Measurements from ENCODE around the gene HNRNPU.

The HNRNPU gene

DNA sequence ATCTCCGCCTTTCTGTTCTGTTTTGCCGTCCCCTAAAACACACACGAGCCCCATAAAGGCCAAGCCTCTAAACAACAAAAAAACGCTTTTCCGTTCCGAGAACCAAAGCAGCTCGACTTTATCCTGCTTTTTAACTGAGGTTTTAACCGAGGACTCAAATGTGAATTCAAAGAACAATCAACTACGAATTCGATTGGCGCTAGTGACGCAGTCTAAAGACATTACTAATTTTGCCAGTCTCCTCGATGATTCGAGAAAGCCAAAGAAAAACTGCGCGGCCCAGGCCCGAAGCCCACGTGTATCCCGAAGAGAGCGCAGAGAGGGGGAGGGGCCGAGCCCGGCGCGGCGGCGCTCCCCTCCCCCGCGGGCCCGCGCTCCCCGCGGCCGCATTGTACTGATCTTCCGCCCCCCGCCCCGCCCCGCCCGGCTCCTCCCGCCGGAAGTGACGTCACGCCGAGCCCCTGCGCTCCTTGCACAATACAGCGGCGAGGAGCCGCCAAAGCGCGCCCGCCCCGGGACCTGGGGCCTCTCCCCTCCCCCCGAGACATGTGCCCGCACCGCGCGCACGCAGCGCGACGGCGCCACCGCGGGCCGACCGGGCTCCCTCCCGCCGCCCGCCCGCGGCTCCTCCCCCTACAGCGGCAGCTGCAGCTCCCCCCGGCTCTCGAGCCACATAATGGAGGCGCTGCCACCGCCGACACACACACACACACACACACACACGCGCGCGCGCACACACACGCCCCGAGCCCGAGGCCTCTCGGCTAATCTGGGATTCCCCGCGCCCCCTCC is 1.4 kb downstream of the HNRNPU start:
- DNase-seq, result peak; percentile 71

DNA sequence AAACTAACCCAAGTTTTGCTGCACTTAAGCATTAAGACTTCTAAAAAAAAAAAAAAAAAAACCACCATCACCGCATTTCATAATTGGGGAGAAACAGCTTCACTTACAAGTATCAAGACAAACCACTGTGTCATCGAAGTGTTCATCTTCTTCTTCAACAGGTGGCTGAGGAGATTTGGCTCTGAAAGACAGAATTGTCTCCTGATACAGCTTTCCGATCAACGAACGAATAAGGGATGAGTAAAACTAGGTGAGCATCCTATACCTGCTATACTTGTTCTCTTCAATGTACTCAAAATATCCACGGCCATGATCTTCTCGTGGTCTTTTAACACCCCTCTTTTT is 2.0 kb downstream of the HNRNPU start:
- no peak for DNase-seq

DNA sequence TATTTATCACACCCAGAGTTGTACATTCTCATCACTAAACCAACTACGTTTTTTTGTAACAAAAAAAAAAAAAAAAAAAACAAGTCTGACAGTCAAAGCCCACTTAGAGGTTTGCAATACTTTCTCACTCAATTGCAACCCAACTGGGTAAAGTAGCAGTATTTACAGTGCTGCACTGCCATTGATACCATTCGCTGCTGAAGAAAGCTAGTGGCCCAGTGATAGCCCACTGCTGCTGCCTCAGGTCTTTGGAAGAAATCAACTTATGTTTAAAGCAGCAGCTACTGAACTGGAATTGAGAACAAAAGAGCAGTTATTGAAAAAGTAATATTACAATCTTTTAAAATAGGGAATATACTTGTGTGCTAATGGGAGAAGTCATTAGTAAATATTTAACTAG is 2.7 kb downstream of the HNRNPU start:
- no peak for DNase-seq

DNA sequence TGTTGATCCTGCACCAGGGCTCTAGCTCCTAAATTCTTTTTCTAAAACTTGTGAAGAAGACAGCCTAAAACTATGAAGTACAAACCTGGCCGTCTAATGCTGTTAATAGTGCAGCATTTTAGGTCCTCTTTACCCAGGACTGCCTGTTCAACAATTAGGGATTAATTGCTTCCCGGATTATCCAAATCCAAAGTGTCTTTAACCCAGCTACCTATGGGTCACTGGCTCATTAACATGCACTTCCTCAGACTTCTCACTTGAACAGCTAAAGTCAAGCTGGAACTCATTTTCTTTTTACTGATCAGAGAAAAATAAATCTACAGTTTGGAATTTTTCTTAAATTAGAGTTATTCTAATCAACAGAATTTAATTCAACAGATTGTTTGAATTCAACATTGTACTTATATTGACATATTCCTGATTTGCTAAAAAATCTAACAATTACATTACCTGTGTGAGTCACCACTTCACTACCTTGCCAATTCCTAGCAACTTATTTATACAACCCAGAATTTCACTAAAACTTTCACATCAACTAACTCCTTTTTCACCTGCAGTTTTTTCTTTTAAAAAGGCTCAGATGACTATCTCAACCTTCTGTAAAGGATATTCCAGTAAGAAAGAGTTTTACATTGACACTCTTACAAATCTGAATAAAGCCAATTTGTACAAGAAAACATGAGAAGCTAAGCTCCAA is 3.3 kb downstream of the HNRNPU start:
- no peak for DNase-seq

DNA sequence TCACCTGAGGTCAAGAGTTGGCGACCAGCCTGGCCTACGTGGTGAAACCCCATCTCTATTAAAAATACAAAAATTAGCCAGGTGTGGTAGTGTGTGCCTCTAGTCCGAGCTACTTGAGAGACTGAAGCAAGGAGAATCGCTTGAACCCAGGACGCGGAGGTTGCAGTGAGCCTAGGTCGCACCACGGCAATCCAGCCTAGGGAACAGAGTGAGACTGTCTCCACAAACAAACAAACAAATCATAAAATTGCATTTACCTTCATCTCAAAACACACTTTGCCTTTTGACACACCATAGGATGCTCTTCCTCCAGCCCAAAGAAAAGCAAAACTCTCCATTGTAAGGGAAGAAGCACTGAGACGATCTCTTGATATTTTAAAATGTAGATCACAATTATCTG is 4.3 kb downstream of the HNRNPU start:
- DNase-seq, result no peak

DNA sequence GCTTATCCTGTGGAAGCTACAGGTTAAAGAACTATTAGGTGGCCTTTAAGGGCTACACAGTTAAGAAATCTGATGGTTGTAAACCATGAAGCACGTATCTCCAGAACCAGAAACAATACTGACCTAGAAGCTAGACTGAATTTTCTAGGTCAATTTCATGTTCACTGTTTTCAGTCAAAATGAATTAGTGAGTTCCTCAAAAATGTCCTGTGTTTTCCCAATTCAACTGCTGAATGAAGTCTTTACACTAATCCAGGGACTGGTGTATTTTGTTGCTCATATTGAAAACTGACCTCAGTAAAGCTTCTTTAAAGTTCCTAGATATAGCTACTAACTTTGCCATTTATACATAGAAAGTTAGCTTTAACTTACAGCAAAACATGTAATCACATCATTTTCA is 6.0 kb downstream of the HNRNPU start:
- no peak for DNase-seq

DNA sequence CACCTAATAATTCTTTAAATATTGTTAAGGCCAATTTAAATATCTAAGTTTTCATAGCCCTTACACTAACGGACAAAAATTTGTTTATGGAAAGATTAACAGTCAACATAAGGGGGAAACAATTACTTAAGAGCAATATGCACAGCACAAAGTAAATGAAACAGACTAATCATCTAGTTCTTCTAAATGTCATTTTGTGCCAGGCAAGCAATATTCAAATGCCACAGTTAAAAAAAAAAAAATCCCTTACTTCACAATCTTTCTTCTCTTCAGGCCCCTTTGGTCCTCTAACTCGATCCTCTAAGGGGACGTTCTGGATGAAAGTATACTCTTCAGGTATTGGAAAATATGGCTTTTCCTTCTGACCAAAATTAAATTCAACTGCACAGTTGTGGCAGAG is 6.6 kb downstream of the HNRNPU start:
- no peak for DNase-seq

DNA sequence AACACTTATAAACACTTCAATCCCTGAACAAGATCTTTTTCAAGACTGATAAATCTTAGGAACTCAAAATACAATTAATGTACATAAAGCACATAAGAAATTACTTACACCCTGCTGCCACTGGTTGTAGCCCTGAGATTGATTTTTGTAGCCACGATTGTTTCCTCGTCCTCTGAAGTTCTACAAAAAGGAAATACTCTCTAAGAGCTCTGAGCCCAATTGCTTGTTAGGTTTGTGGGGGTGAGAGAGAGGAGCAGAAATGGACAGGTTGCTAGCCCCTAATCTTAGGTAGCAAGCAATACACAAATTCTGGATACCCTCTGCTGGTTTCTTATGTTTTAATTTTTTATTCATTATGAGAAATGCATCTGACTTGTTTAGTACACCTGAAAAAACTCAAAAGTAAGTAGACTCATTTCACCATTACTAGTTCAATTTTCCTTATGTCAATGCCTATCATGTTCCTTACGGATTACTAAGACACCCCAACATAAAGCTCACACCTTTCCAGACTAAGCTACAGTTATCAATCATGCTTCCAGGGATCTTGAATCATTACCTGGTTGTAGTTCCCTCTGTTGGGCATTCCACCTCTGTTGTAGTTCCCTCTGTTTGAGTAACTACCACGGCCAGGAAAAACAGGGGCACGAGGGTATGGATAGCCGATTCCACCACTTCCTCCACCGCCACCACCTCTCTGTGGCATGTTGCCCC is 9.3 kb downstream of the HNRNPU start:
- DNase-seq, result no peak

DNA sequence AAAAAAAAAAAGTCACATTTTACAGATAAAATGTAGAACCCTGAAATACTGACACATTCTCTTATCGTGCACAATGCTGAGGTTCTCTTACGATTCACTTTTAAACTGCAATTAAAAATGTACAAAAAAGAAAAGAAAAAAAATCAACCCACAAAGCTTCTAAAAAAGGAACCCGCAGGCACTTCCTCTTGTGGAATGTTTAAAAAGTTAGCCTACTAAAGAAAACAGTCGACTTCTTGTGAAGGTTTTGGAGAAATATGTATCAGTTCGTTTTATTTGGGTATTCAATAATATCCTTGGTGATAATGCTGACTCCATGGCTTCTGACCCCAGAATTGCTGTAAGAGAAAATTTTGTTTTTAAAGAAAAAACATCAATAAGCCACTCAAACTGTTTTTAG is 10.2 kb downstream of the HNRNPU start:
- no peak for DNase-seq

DNA sequence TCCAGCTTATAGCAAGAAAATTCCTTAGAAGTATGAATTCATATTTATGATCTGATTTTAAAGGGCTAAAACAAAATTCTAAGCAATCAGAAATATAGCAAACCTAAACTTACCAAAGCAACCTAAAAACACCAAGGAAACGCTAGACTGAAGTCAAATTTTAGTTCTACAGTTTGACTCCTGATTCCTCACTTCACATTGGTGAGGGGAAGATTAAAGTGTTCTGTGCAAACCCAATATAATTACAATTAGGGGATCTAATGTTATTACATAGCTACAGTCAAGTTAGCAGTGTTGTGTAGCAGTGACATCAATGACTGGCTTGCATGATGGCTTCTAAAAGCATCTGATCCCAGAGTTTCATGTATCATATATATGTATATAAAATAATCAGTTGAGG is 11.6 kb downstream of the HNRNPU start:
- no peak for DNase-seq

DNA sequence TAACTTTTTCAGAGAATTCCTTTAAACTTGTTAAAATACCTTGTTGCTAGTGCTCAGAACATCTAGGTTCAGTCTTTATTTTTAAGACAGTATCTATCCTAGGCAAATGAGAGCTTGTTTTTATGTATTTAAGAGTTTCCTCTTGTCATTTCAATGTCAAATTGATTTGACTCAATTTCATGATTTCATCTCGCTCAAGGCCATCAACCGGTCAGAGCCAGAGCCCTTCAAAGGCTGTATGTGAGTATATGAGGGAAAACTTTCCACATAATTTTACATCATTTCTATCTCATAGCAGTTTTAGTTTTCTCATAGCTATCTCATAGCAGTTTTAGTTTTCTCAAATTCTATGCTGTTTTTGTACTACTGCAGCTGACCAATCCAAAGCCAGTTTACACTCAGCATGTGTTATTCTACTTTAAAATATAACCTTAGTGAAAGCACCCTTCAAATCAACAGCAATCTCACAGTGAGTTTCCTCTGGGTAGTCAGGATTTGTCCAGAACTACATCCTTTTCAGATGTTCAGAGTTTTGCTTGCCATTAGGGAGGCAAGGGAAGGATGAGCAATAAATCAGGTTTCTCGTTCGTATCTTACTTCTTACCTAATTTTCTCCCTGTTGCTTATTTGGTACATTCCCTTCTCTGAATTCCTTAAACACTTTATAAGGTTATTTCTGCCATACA is 12.7 kb downstream of the HNRNPU start:
- DNase-seq, result no peak

DNA sequence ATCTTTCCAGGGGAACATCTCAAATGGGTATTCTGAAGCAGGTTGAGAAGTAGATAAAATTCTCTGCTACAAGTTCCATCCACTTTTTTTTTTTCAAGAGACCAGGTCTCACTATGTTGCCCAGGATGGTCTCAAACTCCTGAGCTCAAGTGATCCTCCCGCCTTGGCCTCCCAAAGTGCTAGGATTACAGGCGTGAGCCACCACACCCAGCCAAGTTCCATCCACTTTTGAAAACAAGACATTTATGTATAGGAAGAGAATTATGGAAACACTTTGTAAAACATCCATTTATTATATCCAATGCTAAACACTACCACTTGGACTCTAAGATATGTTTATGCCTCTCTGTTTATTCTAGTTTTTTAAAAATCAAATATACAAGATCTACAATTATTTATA is 13.4 kb downstream of the HNRNPU start:
- no peak for DNase-seq

DNA sequence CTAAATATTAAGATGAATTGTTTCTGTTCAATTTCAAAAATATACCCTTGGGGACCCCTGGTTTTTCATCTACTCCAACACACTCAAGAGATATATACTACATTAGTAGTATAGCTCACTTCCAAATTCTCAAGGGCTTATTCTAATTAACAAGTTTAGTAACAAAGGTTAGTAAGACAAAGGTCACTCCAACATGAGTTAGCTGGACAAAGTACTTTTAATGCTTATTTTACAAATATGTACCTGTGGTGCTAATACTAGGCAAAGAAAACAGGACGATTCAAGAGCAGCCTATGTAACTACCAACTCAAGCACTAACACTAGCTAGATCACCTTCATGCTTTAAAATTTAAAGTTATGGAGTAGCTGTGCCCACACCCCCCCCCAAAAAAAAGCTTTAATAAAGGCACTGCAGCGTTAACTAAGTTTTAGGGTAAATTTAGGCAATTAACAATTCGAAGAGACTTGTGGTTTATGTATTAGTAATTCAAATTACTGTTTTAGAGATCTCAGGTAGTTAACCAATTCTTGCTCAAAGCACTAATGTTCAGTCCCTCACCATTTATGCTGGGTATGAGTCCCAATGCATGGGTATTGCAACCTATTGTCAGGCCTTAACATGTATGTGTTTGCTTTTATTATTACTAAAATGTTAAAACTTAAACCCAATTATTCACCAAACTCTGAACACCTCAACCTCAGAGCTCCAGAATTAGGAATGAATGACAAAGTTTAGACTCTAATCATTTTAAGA is 14.1 kb downstream of the HNRNPU start:
- no peak for DNase-seq

DNA sequence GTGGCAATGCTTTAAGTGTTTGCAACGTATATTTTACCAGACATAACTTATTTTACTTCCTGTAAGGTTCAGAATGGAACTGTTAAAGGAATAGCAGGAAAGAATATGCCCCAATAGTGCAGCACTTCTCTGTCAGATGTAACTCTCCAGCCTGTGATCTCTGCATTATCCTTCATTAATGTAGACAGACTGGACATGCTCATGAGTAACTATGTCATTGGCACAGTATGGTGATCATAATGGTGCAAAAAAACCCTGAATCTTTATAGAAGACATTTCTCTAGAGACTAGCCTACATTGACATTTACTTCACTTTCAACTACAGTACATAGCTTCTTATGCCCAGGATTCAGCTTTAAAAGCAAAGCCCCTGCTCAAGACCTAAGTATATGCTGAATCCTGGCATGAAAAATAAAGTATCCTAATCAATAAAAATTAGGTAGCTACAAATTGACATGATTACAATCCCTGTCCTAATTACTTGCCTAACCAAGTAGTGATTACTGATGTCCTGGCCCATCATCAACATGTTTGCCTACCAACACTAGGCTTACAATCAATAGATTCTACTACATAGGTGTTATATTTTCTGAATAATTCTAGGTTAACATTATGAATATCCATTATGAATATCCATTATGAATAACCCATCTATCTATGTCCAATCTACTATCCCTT is 15.0 kb downstream of the HNRNPU start:
- DNase-seq, result no peak

DNA sequence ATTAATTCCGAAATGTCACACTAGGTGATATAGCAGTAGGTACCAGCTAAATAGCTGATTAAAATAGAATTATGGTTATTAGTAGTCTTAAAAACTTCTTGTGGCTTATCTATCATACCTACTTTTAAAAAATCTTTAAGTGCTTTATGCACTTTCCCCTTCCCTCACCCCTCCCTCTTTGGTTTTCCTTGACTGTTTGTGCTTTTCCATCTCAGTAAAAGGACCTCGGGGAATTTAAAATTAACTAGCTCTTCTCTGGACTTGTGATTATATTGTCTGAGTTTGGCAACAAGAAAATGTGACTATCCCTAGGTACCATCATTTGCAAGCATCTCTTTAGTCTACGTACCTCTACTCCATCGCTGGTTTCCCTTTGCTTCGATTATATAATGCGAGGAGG is 17.7 kb downstream of the HNRNPU start:
- no peak for DNase-seq

DNA sequence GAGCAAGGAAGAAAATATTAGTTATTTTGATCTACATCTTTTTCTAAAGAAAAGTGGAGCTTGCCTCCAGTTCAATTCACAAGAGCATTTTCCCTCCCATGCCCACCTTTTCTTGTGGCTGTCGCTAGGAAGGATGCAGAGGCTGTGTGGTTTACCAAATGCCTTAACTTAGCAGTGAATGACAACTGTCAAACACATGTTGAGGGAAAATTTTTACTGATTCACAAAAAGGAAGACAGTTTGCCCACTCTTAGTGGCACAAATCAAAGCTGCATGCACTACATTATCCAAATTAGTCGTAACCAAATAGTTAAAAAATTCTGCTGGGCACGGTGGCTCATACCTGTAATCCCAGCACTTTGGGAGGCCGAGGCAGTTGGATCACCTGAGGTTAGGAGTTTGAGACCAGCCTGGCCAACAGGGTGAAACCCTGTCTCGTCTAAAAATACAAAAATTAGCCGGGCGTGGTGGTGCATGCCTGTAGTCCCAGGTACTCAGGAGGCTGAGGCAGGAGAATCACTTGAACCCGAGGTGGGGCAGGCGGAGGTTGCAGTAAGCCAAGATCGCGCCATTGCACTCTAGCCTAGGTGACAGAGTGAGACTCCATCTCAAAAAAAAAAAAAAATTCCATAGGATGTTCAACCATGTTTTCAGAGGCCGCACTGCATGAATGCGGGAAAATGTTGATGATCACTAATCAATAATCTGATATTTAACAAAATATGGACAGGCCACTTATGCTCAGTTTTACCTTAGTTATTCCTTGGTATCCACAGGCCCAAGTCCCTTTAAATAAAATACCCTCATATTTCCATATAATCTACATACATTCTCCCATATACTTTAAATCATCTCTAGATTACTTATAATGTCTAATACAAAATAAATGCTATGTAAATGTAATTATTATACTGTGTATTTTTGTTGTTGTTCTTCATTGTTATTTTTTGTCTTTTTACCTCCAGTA is 19.9 kb downstream of the HNRNPU start:
- DNase-seq, result no peak

DNA sequence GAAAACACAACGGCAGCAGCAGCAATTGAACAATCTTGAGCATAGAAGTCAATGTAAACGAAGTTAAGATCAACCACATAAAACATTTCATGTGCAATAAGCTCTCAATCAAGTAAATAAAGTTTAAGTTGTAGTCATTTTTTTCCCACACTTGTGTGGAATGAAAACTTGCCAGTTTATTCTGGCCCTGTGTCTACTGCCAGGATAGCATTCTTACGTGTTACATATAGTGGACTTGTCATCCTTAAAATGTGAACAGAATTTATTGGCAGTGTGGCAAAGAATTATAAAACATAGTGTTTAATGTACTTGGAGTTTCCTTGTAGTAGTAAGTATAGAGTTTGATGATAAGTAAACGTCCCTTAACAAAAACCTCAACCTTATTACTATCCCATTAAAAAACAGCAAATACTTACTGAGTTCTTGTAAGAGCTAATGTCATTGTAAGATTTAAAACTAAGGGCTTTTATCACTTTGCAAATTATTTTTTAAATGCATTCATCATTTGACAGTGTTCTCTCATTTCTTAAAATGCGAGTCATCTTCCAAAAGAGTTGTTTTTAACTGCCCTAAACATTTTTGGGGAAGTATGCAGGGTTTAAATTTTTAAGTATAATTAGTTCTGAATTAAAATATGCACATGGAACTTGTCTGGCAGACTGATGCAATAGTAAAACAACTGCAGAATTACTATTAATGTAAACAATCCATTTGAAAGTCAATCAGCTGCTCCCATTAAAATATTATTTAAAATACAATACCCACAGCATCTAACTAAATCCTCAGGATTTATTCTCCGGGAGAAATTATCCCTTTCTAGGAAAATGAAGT is 21.0 kb downstream of the HNRNPU start:
- DNase-seq, result no peak

DNA sequence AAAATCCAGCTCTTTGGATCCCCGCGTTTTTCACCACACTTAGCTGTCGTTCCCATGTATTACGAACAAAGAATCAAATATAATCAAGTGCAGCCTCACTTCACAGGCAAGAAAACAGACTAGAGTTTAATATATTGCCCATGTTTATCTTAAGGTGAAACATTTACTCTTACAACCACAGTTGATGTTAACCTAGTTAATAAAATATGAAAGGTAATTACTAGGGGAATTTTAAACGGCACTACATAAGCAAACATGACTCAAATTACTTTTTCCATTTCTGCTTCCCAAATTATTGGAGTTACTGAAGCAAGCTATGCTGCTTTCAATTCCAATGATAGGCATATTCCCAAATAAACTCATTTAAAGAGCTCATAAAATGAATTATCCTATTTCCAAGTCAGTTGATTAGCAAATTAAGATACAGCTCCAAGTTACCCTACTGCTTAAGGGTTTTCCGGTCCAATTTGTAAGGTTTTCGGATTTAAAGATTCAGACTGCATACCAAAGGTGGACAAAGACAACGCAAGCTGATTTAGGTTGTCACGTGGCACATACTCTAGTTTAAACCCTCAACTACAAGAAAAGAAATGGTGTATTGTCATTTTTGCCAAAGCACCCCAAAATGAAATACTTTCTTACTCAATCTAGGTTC is 22.9 kb downstream of the HNRNPU start:
- DNase-seq, result no peak

DNA sequence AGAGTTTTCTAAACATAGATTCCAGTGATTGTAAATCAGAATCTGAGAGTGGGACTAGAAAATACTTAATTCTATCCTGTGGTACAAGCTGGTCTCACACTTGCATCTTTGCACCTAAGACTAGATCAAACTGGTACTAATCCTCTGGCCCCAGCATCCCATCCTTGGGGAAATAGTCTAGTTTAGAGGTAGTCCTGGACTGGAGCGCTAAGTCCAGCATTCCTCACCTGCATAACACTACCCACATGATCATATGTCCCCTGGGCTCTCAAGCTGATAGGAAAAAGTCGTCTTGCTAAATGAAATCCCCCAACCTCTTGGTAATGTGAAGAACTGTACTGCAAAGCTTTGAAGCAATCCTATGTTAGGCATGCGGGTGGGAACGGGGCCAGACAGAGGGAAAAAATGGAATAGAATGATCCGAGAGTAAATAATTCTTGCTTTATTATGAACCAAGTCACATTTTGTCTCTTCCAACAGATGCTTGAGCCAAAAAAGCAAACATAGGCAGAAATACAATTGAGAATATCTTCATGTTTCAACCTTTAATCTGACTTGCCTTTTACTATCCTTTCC is 24.0 kb downstream of the HNRNPU start:
- DNase-seq, result no peak

Measured in NCI-H1436 treated with DMSO at 0.1 percent for 48 hours (cell line).